Mucosa of stomach (tissue), 1 donor: ENCODE data around the gene SNRNP70.
"Not testable (repeated sequence)": the region's sequence is repeated elsewhere in the genome, so short reads cannot be mapped to it uniquely, and the experiment has no call there.

Source experiments
- H3K27me3 ChIP-seq: one replicate; pipeline ENCODE4 v1.7.0; 2013; ENCODE audit warnings: mild to moderate bottlenecking, low read length; ENCODE audit not compliant: control insufficient read depth, insufficient read depth
- H3K36me3 ChIP-seq: one replicate; pipeline ENCODE4 v1.7.0; 2013; ENCODE audit warnings: low read length; ENCODE audit not compliant: control insufficient read depth, insufficient read depth
- H3K4me1 ChIP-seq: one replicate; pipeline ENCODE4 v1.7.0; 2013; ENCODE audit warnings: mild to moderate bottlenecking, low read length; ENCODE audit not compliant: control insufficient read depth, insufficient read depth
- H3K4me3 ChIP-seq: one replicate; pipeline ENCODE4 v1.7.0; 2013; ENCODE audit warnings: low read length
- H3K9ac ChIP-seq: one replicate; pipeline ENCODE4 v1.7.0; 2013; ENCODE audit warnings: mild to moderate bottlenecking, low read length, moderate library complexity
- H3K9me3 ChIP-seq: one replicate; pipeline ENCODE4 v1.7.0; 2013; ENCODE audit warnings: mild to moderate bottlenecking, low read length, moderate library complexity; ENCODE audit not compliant: control insufficient read depth
- donor health status: Pancreatic carcinoma.

Gene SNRNP70

GRCh38 chr19:49056101-49056901, 28.9 kb upstream of the SNRNP70 start:
- no peaks in the 10 kb centered on the region for H3K36me3 ChIP-seq
- H3K27me3 ChIP-seq = peaks cover 39% of the 10 kb centered on the region
- H3K9ac ChIP-seq = peak overlapping the region; percentile 25

DNA sequence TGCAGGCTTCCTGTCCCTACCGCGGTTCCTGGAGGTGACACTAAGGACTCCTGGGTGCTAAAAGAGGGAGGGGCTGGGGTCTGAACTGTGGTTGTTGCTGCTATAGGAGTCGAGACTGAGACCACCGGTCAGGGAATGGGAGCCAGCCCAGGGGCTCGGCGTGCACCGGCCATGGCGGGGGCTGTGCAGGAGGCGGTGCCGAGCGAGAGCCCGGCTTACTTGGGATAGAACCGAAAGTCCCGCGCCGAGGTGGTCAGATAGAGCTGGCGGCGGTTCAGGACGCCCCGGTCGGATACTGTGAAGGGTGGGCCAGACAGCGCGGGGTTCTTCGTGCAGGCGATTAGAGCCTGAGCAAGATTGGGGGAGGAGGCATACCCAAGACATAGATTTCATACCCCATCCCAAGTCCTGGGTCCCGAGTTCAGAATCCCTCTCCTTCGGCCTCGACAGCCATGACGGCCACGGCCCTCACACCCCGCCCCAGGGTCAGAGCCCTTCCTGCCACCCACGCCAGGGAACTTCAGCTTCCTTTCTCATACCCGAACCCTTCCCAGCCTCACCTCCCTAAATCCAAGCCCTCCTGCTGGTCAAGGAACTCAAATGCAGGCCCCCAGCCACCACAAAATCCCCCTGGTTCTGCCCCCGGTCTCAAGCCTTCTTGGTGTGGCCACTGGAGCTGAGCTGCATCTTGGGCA, 28.2 kb upstream of the SNRNP70 start:
- H3K36me3 ChIP-seq, H3K9ac ChIP-seq, H3K9me3 ChIP-seq, H3K4me3 ChIP-seq: not testable (repeated sequence)
- peaks cover 24% of the 10 kb centered on the region for H3K4me1 ChIP-seq
- peaks cover 45% of the 10 kb centered on the region for H3K27me3 ChIP-seq

More at GRCh38 chr19:49056101-49056901, 28.9 kb upstream of the SNRNP70 start:
- peaks cover 24% of the 10 kb centered on the region for H3K4me1 ChIP-seq
- H3K9me3 ChIP-seq = no peaks in the 10 kb centered on the region
- H3K4me3 ChIP-seq = peak overlapping the region; percentile 33

DNA sequence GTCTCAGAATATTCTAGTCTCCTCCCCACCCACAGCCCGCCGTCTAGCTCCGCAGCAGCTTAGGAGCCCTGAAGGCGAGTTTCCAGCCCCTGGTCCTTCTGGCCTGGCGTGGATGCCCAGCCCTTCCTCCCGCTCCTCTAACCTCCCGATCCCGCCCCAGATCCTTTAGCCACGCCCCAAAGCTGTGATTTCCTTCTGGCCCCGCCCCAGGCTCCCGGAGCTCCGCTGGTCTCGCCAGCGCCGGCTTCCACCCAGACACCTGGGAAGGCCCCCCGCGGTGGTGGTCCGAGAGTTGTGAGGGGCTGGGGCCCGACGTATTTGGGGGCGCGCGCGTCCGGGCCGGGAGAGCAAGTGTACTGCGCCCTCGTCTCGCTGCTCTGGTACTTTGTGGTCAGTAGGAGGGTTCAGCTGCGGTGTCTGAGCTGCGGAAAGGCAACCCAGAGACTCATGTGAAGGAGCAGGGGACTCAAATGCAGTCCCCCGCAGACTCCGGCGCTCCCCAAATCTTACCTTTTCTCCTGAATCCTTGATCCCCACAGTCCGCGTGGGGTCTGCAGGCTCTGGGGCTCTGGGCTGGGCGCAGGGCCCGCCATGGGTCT, 27.5 kb upstream of the SNRNP70 start, which contains the start of gene CGB7:
Gene CGB7, minus strand, starts transcription at position 114 of the 599 bp plus-strand sequence. CDS start 2,374 bp downstream, outside the sequence.
- Histone ChIP-seq H3K4me3 (no peak within 1 kb of the TSS), H3K36me3 (no peaks in the 10 kb centered on the region), H3K4me1 (peaks cover 24% of the 10 kb centered on the region), H3K27me3 (peaks cover 48% of the 10 kb centered on the region), H3K9me3 (no peaks in the 10 kb centered on the region), H3K9ac (peak within 1 kb of the TSS; percentile 25)

DNA sequence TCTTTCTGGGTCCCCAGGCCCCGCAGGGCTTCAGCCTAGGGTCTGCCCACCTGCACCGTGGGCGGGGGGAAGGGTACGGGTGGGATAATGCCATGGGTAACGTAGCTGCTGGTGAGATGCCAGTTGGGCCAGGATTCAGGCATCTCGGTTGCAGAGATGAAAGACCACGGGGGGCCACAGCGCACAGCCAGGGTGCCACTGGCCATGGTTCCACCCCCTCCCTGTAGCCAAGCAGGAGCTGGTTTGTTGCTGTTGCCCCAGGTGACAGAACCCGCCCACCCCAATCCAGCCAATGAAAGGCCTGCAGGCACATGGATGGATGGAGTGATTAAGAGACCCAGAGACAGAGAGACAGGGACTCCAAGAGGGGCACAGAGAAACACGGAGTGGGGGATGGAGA, 26.7 kb upstream of the SNRNP70 start:
- H3K4me3 ChIP-seq = no peak overlapping the region
- no peaks in the 10 kb centered on the region for H3K9me3 ChIP-seq
- peaks cover 48% of the 10 kb centered on the region for H3K27me3 ChIP-seq
- peaks cover 24% of the 10 kb centered on the region for H3K4me1 ChIP-seq
- no peaks in the 10 kb centered on the region for H3K36me3 ChIP-seq
- no peak overlapping the region for H3K9ac ChIP-seq

DNA sequence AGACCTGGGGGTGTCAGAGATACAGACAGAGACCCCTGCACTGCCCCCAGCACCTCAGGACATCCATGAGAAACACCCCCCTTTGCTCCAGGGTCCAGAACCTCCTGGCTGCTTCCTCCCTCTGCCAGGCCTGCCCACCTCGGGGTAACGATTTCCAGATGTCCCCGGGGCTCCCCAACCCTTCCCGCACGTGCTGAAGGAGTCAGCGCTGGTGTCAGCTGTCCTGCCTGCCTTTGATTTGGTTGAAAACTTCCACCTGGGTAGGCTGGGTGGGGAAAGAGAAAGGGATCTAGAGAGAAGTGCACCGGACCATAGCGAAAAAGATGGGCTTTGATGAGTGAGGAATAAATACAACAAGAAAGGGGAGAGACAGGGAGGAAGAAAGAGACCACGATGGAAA, 26.2 kb upstream of the SNRNP70 start:
- H3K4me1 ChIP-seq = peaks cover 24% of the 10 kb centered on the region

DNA sequence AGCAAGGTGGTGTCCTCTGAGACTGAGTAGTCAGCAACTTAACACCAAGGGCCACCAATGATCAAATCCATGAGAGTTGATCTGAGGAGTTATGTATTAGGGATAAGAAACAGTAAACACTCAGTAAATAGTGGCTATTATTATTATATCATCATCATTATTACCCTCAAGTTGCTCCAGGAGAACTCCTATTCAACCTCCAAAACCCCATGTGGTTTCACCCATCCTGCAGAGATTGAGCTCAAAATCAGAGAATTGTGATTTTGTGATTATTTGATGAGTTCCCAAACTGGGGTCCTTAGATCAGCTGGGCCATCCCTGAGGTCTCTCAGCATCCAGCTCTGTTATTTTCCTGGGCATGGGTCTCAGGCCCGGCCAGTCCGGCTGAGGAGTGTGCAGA, 24.3 kb upstream of the SNRNP70 start:
- no peak overlapping the region for H3K9ac ChIP-seq
- H3K4me1 ChIP-seq = peaks cover 25% of the 10 kb centered on the region
- H3K9me3 ChIP-seq = no peaks in the 10 kb centered on the region
- H3K36me3 ChIP-seq = no peaks in the 10 kb centered on the region
- H3K27me3 ChIP-seq = peaks cover 61% of the 10 kb centered on the region
- H3K4me3 ChIP-seq = no peak overlapping the region

More for the DNA sequence above, 26.2 kb upstream of the SNRNP70 start:
- H3K27me3 ChIP-seq = peaks cover 52% of the 10 kb centered on the region
- no peak overlapping the region for H3K9ac ChIP-seq
- H3K4me3 ChIP-seq = no peak overlapping the region
- H3K36me3 ChIP-seq = no peaks in the 10 kb centered on the region
- H3K9me3 ChIP-seq = no peaks in the 10 kb centered on the region

DNA sequence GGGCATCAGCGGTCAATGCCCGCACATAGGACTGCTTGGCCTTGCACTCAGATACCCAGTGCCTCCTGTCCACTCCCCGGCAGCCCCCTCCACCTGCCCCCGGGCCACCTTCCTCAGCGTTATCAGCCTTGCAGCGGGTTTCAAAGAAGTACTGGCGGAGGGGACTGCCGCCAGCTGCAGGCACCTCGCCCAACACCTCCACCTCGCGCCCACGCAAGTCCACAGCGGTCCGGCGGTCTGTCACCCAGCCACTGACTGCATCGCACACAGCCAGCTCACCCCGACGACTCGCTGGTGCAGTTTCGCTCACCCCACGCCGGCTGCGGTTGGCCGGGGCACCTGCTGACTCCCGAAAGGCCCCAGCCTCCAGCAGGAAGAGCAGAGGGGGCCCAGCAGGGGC, 23.8 kb upstream of the SNRNP70 start:
- peaks cover 61% of the 10 kb centered on the region for H3K27me3 ChIP-seq
- no peaks in the 10 kb centered on the region for H3K9me3 ChIP-seq
- no peak overlapping the region for H3K9ac ChIP-seq
- H3K4me1 ChIP-seq = peaks cover 21% of the 10 kb centered on the region
- no peaks in the 10 kb centered on the region for H3K36me3 ChIP-seq
- H3K4me3 ChIP-seq = no peak overlapping the region

GRCh38 chr19:49064029-49064629, 21.1 kb upstream of the SNRNP70 start:
- H3K9ac ChIP-seq = no peak overlapping the region
- H3K36me3 ChIP-seq = no peaks in the 10 kb centered on the region
- peaks cover 54% of the 10 kb centered on the region for H3K27me3 ChIP-seq
- H3K9me3 ChIP-seq = no peaks in the 10 kb centered on the region
- H3K4me1 ChIP-seq = peaks cover 6% of the 10 kb centered on the region
- H3K4me3 ChIP-seq = no peak overlapping the region

GRCh38 chr19:49064768-49065611, 20.3 kb upstream of the SNRNP70 start, which contains the start of gene NTF4:
Gene NTF4 (minus strand): TSS chr19:49064818. CDS start chr19:49061997, 2,821 bp downstream.
- peaks cover 6% of the 10 kb centered on the region for H3K4me1 ChIP-seq
- H3K9me3 ChIP-seq = no peaks in the 10 kb centered on the region
- no peak within 1 kb of the TSS for H3K4me3 ChIP-seq
- H3K9ac ChIP-seq = no peak within 1 kb of the TSS
- peaks cover 55% of the 10 kb centered on the region for H3K27me3 ChIP-seq
- no peaks in the 10 kb centered on the region for H3K36me3 ChIP-seq

GRCh38 chr19:49065905-49066512, 19.2 kb upstream of the SNRNP70 start:
- Histone ChIP-seq H3K27me3 (peaks cover 62% of the 10 kb centered on the region), H3K4me3 (no peak overlapping the region), H3K4me1 (peaks cover 6% of the 10 kb centered on the region), H3K36me3 (no peaks in the 10 kb centered on the region), H3K9me3 (no peaks in the 10 kb centered on the region), H3K9ac (no peak overlapping the region)

DNA sequence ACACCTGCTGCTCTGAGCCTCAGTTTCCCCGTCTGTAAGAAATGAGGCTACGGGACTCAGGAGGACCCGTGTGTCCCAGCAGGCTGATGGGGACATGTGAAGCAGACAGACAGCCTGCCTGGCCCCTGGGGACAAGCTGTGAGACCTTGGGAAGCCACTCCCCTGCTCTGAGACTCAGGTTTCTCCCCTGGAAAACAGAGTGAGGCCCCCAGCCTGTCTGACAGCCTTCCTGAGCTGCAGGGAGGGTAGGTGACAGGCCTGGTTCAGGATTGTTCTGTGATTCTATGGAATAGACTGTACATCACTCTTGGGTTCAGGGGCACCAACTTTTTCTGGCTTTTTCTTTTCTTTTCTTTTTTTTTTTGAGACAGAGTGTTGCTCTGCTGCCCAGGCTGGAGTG, 17.7 kb upstream of the SNRNP70 start:
- Histone ChIP-seq H3K4me3 (no peak overlapping the region), H3K4me1 (peaks cover 6% of the 10 kb centered on the region), H3K27me3 (peaks cover 62% of the 10 kb centered on the region), H3K36me3 (no peaks in the 10 kb centered on the region), H3K9ac (no peak overlapping the region), H3K9me3 (no peaks in the 10 kb centered on the region)
